Bronchial epithelial cell (primary cell): ENCODE measurements around the gene ABCA6. TPM values are rescaled to one million over a fixed set of nuclear protein-coding genes. Genes with fewer than 3 reads are reported as not detected.

Experiments used
- DNase-seq: peaks from one replicate; pipeline ENCODE4 v3.0.0-alpha.2; 2010; ENCODE audit warnings: low read depth
- FAIRE-seq: peaks from 2 replicates; lab custom pipeline; 2011; peaks lifted over from hg19 to GRCh38; lab: Jason Lieb, UNC
- H3K27me3 ChIP-seq: 2 replicates; pipeline ENCODE4 v1.5.1; 2011; ENCODE audit warnings: low read length; ENCODE audit not compliant: control insufficient read depth, insufficient read depth
- H3K36me3 ChIP-seq: 2 replicates; pipeline ENCODE4 v1.5.1; 2011; ENCODE audit warnings: low read length; ENCODE audit not compliant: control insufficient read depth, insufficient read depth
- H3K4me3 ChIP-seq: 2 replicates; pipeline ENCODE4 v1.5.1; 2011; ENCODE audit warnings: mild to moderate bottlenecking, low read depth, low read length, control low read depth
- total RNA-seq: library from RNA; depleted of rRNA; stranded (reverse); fragments of >200 nt; gene quantifications from 2 replicates; pipeline ENCODE4 v1.2.1, GENCODE V29; 2014
- TF ChIP-seq, protein P1 (sequence below): IDR thresholded peaks from 2 replicates; pipeline ENCODE4 v1.5.1; 2011; ENCODE audit warnings: mild to moderate bottlenecking, moderate library complexity, low read length, control low read depth, inconsistent platforms; ENCODE audit not compliant: insufficient read depth, severe bottlenecking

Gene ABCA6
- total RNA-seq, 1 donor from 2014 or later = 0.26 TPM

DNA sequence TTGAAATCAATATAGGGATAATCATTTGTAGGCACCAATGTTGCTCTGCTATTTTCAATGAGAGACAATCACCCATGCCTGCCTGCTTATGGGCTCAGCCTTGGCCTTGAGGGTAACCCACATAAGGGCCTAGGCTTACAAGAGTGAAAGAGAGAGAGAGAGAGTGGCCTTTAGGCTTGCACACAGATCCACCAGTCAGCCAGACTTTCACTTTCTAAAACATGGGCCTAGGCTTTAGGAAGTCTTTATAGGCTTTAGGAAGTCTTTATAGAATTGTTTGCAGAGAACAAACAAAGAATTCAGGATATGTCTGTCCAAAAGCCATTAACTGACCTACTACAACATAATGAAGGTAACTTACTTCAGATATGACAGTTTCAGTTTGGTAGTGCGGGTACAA, 84.4 kb downstream of the ABCA6 start:
- H3K4me3 ChIP-seq = no peak overlapping the region
- no peaks in the 10 kb centered on the region for H3K27me3 ChIP-seq
- no peak for DNase-seq
- TF ChIP-seq, protein P1, sequence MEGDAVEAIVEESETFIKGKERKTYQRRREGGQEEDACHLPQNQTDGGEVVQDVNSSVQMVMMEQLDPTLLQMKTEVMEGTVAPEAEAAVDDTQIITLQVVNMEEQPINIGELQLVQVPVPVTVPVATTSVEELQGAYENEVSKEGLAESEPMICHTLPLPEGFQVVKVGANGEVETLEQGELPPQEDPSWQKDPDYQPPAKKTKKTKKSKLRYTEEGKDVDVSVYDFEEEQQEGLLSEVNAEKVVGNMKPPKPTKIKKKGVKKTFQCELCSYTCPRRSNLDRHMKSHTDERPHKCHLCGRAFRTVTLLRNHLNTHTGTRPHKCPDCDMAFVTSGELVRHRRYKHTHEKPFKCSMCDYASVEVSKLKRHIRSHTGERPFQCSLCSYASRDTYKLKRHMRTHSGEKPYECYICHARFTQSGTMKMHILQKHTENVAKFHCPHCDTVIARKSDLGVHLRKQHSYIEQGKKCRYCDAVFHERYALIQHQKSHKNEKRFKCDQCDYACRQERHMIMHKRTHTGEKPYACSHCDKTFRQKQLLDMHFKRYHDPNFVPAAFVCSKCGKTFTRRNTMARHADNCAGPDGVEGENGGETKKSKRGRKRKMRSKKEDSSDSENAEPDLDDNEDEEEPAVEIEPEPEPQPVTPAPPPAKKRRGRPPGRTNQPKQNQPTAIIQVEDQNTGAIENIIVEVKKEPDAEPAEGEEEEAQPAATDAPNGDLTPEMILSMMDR = no peak
- no peaks in the 10 kb centered on the region for H3K36me3 ChIP-seq
- no peak for FAIRE-seq

DNA sequence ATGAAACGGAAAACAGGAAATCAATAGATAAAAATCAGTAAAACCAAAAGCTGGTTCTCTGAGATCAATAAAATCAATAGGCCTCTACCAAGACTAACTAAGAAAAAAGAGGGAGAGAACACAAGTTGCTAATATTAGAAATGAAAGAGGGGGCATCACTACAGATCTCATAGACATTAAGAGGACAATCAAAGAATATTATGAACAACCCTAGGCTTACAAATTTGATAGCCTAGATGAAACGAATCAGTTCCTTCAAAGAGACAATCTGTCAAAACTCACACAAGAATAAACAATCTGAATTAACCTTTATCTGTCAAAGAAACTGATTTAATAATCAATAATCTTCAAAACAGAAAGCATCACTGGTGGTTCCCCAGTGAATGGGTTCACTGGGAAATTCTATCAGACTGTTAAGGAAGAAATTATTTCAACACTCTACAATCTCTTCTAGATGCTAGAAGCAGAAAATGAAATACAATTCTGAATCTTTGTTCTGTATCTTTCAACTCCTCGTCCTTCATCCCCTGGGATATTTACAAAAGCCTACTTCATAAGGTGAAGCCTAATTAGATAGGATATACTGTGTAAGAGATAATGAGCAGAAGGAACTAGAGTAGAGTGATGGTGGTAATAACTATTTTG, 85.4 kb downstream of the ABCA6 start:
- Histone ChIP-seq H3K36me3 (no peaks in the 10 kb centered on the region), H3K4me3 (no peak overlapping the region), H3K27me3 (no peaks in the 10 kb centered on the region)
- TF ChIP-seq, protein P1 = no peak
- no peak for FAIRE-seq
- DNase-seq = no peak

DNA sequence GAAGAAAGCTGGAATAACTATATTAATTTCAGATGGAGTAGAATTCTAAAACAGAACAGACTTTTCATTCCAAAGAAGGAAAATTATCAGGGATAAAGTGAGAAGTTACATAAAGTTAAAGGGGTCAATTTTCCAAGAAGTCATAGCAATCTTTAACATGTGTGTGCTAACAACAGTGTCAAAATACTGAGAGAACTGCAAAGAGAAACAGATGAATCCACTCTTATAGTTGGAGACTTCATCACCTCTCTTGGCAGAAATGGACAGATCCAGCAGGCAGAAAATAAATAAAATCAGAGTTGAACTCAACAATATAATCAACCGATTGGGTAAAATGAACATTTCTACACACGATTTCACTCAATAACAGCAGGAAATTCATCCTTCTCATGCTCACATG, 86.4 kb downstream of the ABCA6 start:
- TF ChIP-seq, protein P1 = no peak
- FAIRE-seq = no peak
- no peak for DNase-seq

DNA sequence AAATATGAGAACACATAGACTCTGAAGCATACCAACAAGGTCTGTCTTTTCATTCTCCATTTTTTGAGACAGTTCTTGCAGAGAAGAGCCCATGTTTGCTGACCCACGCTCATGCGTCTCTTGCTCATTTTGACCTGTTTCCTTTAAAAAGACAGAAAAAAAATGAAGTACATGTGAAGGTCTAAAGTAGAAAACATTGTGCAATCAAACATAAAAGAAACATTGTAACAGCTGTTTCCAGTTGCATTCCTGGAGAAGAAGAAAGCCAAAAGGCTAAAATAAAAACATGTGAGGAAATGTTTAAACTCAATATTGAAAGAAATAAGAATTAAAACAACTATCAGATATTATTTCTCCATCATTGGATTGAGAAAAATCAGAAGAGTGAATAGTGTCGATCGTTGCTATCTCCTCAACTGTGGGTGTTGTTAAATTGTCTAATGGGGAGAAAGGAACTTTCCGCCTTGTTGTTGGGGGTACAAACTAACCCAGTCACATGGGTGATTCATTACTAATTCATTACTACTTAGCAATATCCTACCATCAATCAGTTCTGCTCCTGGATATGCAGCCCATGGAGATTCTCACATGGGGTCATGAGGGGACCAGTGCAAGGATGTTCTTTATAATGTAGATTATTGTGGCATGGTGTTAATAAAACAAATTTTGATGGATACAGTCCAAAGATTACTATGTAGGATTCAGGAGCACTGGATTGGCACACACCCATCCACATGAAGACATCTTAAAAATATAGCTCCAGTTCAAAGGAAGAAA, 90.5 kb downstream of the ABCA6 start:
- DNase-seq (no peak), FAIRE-seq (no peak)
- TF ChIP-seq, protein P1 = no peak
- no peaks in the 10 kb centered on the region for H3K27me3 ChIP-seq
- no peaks in the 10 kb centered on the region for H3K36me3 ChIP-seq
- H3K4me3 ChIP-seq = no peak overlapping the region

More for the DNA sequence above, 86.4 kb downstream of the ABCA6 start:
- no peaks in the 10 kb centered on the region for H3K27me3 ChIP-seq
- H3K36me3 ChIP-seq = no peaks in the 10 kb centered on the region
- no peak overlapping the region for H3K4me3 ChIP-seq

DNA sequence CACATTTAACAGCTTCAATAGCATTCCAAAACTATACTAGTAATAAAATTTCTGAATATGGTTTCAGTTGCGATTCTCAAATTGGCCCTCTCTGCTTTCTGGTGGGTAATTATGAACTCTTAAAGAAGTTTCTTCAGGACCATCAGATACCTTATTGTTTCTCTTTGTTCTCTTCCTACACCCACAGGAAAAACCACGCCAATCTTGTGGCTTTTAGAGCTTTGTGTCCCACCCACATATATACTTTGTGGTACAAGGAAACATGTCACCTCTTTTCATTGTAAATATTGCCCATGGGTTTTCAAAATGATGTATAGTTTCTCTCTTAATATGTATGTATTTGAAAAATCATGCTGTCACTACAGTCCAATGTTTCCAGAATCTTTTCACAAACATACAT, 93.1 kb downstream of the ABCA6 start:
- DNase-seq = no peak
- H3K27me3 ChIP-seq = no peaks in the 10 kb centered on the region
- no peak overlapping the region for H3K4me3 ChIP-seq
- FAIRE-seq = no peak
- no peaks in the 10 kb centered on the region for H3K36me3 ChIP-seq
- TF ChIP-seq, protein P1 = no peak
